Measurements from ENCODE around the gene RASAL2.

The RASAL2 gene

GRCh38 chr1:178531887-178532286 is 438.0 kb downstream of the RASAL2 start:
- Histone ChIP-seq H3K9me3 (ENCODE audit: control insufficient read depth, insufficient read depth, low read length) (no peaks in the 10 kb centered on the region), H3K9ac (ENCODE audit: low read depth, low read length) (no peak overlapping the region), H3K27me3 (ENCODE audit: control insufficient read depth, insufficient read depth, low read length) (no peaks in the 10 kb centered on the region), H3K4me3 (ENCODE audit: low read depth, low read length) (no peak overlapping the region), H3K36me3 (ENCODE audit: control insufficient read depth, insufficient read depth, low read length) (no peaks in the 10 kb centered on the region), H3K4me1 (ENCODE audit: control insufficient read depth, insufficient read depth, low read length) (no peaks in the 10 kb centered on the region)

DNA sequence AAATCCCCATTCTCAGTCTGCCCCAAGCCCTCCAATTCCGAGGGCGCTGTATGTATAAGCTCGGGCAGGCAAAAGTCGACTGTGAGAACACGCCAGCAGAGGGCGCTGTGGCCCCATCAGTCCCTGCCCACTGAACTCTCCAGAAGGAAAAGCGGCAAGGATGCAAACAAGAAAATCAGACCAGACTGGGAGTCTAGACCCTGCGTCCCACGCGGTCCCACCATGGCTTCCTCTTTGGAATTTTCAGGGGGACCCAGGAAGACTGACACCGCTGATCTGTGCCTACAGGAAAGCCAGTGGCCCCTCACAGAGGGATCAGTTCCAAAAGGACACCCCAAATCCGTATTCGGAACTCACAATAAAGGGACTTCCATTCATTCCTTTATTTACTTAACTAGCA is 438.5 kb downstream of the RASAL2 start:
- H3K9me3 ChIP-seq (ENCODE audit: control insufficient read depth, insufficient read depth, low read length), result no peaks in the 10 kb centered on the region
- H3K4me1 ChIP-seq (ENCODE audit: control insufficient read depth, insufficient read depth, low read length), result no peaks in the 10 kb centered on the region
- no peaks in the 10 kb centered on the region for H3K27me3 ChIP-seq (ENCODE audit: control insufficient read depth, insufficient read depth, low read length)
- H3K4me3 ChIP-seq (ENCODE audit: low read depth, low read length), result no peak overlapping the region
- H3K9ac ChIP-seq (ENCODE audit: low read depth, low read length), result no peak overlapping the region
- H3K36me3 ChIP-seq (ENCODE audit: control insufficient read depth, insufficient read depth, low read length), result no peaks in the 10 kb centered on the region

GRCh38 chr1:178533121-178533946 is 439.4 kb downstream of the RASAL2 start:
- Histone ChIP-seq H3K9ac (ENCODE audit: low read depth, low read length) (no peak overlapping the region), H3K36me3 (ENCODE audit: control insufficient read depth, insufficient read depth, low read length) (no peaks in the 10 kb centered on the region), H3K4me1 (ENCODE audit: control insufficient read depth, insufficient read depth, low read length) (no peaks in the 10 kb centered on the region)

More at GRCh38 chr1:178533121-178533946, 439.4 kb downstream of the RASAL2 start:
- H3K27me3 ChIP-seq (ENCODE audit: control insufficient read depth, insufficient read depth, low read length), result no peaks in the 10 kb centered on the region
- H3K9me3 ChIP-seq (ENCODE audit: control insufficient read depth, insufficient read depth, low read length), result no peaks in the 10 kb centered on the region
- no peak overlapping the region for H3K4me3 ChIP-seq (ENCODE audit: low read depth, low read length)

Measured in iPS-15b (cell line).